GM20431 (cell line): ENCODE data around the gene UMOD.

Experiments used
- in situ Hi-C: fragments of 300-500 bp; cut with MseI, MboI; formaldehyde crosslinking; loops from one replicate; pipeline ENCODE4 v1.15.0; 2020; ENCODE audit warnings: low sequenced_read_pairs; ENCODE audit not compliant: unreplicated experiment

Gene UMOD

DNA sequence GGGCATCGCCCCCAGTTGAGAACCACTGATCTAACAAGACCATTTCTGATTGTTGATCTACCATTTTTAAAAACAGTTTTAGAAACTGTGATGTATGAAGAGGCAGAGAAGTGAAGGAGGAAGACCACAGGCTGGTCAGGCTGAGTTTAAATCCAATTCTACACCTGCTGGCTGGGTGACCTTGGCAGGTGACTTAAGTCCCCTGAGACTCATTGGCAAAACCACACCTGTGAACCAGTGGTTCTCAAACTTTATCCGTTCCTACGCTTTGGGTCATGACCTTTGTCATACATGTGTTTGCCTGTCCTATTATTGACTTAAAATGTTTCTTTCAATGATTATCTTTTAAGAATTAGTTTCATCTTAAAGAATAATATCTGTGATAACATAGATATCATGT lies 27.5 kb downstream of the UMOD start:
- in situ Hi-C loops: no loop called here

- in situ Hi-C loops: loop anchor here (25.0 kb wide), 1 partner anchor 411 kb away; no protein-coding TSS in a partner anchor
Observed at GRCh38 chr16:20323591-20324117, 28.9 kb downstream of the UMOD start.

DNA sequence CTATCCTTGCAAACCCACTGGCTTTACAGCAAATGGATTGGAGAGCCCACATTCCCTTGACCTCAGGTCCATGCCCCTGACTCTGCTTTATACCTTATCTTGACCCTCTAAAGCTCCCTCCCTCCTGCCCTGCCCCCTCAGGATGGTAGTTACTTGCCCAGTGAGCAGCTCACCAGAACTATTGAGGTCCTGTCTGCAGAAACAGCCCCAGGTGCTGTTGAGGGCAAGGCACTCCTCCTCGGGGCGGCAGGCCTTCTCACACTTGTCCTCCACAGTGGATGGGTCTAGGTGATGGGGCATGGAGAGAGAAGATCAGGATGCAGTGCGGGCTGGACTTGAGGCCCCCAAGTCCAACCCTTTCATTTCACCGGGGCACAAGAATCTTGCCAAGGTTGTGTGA lies 29.8 kb downstream of the UMOD start:
- in situ Hi-C loops: loop anchor here (25.0 kb wide), 1 partner anchor 410 kb away; no protein-coding TSS in a partner anchor

GRCh38 chr16:20321671-20322070 lies 30.8 kb downstream of the UMOD start:
- in situ Hi-C loops: loop anchor here (25.0 kb wide), 1 partner anchor 409 kb away; no protein-coding TSS in a partner anchor

GRCh38 chr16:20321051-20321450 lies 31.5 kb downstream of the UMOD start:
- in situ Hi-C loops: loop anchor here (25.0 kb wide), 1 partner anchor 409 kb away; no protein-coding TSS in a partner anchor

DNA sequence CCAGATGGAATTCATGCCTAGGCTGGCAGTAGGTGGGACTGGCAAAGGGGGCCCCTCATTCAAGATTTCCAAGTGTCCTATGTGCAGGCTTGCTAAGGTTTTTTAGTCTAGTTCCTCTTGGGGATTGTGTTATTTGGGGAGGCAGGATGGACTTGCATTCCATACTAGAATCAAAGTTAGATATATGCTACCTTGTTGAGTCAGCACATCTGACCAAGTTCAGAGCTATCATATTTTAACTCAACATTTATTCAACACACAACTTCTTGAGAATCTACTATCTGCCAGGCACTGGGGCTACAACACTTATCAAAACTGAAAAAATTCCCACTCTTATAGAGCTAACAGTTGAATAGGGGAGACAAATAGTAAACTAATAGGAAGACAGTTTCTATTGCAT lies 31.9 kb downstream of the UMOD start:
- in situ Hi-C loops: loop anchor here (25.0 kb wide), 1 partner anchor 408 kb away; no protein-coding TSS in a partner anchor

DNA sequence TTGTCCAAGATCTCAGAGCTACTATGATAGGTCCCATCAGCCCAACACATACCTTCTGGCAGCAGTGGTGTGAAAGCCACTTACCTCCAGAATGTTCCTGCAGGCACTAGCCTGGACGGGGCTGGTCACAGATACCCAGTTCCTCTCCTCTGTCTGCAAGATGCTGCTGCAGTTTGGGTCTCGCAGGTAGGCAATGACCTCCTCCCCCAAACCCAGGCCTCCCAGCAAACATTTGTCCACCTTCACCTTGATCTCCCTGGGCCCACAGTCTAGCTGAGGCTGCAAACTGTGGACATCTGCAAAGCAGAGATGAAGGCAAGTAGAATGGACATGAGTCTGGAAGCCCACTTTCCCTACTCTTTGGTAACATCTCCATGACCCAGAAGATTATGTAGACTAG lies 32.3 kb downstream of the UMOD start:
- in situ Hi-C loops: loop anchor here (25.0 kb wide), 1 partner anchor 408 kb away; no protein-coding TSS in a partner anchor

GRCh38 chr16:20319406-20319805 lies 33.1 kb downstream of the UMOD start:
- in situ Hi-C loops: loop anchor here (25.0 kb wide), 1 partner anchor 407 kb away; no protein-coding TSS in a partner anchor

DNA sequence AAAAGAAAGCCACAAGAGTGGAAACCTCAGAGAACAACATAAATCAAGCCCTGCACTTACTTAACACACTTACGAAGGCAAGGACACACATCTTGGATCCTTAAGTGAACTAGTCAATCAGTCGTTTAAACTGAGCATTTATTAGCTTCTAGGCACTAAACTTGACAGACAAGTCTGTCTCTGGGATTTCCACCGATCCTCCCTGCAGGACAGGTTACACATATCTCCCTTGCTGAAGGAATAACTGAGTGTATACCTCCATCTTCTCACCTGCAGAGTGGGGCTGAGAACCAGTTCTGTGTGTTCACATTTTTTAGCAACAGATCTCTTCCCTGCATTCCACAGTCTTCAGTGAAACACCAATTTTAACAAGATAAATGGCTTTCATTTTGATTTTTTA lies 34.1 kb downstream of the UMOD start:
- in situ Hi-C loops: loop anchor here (25.0 kb wide), 1 partner anchor 406 kb away; no protein-coding TSS in a partner anchor

GRCh38 chr16:20318006-20318405 lies 34.5 kb downstream of the UMOD start:
- in situ Hi-C loops: loop anchor here (25.0 kb wide), 1 partner anchor 406 kb away; no protein-coding TSS in a partner anchor

DNA sequence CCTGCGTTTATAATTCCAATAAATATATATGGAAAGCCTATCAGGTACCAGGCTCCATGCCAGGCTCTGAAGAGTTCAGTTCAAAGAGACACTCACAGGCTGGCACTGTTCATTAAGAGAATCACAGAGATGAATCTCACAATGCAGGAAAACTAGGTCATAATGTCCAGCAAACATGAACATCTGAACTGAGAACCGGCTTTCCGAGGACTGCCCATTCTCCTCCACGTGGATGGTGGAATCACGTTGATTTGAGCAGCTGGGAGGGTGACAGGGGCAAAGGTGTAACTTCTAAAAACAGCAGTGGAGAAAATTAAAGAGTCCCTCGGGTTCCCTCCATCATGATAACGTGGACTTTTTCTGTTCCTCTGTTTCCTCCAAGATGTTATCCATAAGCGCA lies 35.4 kb downstream of the UMOD start:
- in situ Hi-C loops: loop anchor here (25.0 kb wide), 1 partner anchor 405 kb away; no protein-coding TSS in a partner anchor

- in situ Hi-C loops: loop anchor here (25.0 kb wide), 1 partner anchor 404 kb away; no protein-coding TSS in a partner anchor
Observed at GRCh38 chr16:20316715-20317114, 35.8 kb downstream of the UMOD start.

- in situ Hi-C loops: loop anchor here (25.0 kb wide), 1 partner anchor 403 kb away; no protein-coding TSS in a partner anchor
Observed at GRCh38 chr16:20315764-20316163, 36.8 kb downstream of the UMOD start.

DNA sequence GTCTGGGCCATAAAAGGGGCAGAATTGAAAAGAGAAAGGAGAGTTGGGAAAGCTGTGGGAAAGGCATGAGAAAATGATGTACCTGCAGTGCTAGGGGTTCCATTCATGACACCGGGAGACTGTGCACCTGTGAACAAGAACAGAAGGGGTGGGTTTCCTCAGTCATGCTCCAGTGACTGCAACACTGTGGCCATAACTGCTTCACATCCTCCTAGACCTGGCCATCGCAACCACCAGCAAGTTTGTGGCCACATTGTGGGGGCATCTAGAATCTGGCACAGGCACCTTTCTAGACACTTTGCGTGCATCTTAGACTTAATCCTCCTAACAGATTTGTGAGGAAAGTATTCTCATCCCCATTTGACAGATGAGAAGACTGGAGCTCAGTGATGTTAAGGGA lies 37.9 kb downstream of the UMOD start:
- in situ Hi-C loops: loop anchor here (25.0 kb wide), 1 partner anchor 402 kb away; no protein-coding TSS in a partner anchor

DNA sequence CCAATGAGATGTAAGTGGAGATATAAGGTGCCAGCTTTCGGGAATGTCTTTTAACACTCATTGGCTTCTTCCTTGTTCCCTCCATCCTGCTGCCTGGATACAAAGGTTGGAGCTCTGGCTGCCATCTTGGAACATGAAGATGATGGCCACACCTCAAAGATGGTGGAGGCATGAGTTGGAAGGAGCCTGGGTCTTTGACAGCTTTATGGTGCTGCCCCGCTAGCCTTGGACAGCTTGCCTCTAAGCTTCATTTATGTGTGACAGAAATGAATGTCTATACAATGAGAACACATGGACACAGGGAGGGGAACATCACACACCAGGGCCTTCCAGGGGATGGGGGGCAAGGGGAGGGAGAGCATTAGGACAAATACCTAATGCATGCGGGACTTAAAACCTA lies 38.8 kb downstream of the UMOD start:
- in situ Hi-C loops: loop anchor here (25.0 kb wide), 1 partner anchor 401 kb away; no protein-coding TSS in a partner anchor

- in situ Hi-C loops: loop anchor here (25.0 kb wide), 1 partner anchor 400 kb away; no protein-coding TSS in a partner anchor
Observed at GRCh38 chr16:20312536-20313095, 39.9 kb downstream of the UMOD start.

- in situ Hi-C loops: loop anchor here (25.0 kb wide), 1 partner anchor 399 kb away; no protein-coding TSS in a partner anchor
Observed at GRCh38 chr16:20311548-20311947, 41.0 kb downstream of the UMOD start.

- in situ Hi-C loops: loop anchor here (25.0 kb wide), 1 partner anchor 398 kb away; no protein-coding TSS in a partner anchor
Observed at GRCh38 chr16:20310421-20311395, 41.8 kb downstream of the UMOD start.

DNA sequence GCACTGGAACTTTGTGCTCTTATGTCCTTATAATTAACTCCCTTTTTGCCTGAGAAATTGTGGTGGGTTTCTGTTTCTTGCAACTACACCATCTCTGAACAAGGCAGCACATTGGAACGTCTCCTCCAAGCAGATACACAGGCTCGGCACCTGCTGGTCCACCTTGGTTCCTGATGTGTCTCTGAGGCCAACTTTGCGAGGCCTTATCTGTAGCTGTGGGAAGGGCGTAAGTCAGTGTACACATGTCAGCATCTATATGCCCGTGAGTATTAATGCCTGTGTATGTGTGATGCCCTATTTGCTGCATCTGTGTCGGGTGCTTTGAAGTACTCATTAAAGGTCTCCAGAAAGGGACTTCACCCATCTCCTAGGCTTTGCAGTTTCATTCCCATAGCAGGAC lies 42.7 kb downstream of the UMOD start:
- in situ Hi-C loops: loop anchor here (25.0 kb wide), 1 partner anchor 397 kb away; no protein-coding TSS in a partner anchor
